Measurements from ENCODE around the gene AKAP13.

DNA sequence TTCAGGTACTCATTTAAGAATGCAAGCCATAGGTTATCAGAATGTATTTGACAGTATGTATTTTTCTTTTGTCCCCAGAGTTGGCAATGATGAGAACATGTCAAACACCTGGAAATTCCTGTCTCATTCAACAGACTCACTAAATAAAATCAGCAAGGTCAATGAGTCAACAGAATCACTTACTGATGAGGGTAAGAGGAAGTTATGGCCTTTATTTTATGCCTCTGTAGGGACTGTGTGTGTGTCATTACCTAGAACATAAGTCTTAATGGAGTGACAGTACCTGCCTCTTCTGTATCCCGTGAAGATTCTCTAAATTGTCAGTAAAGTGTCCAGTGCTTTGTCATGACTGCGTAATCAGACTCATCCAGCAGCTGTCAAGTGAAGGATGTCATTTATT lies 336.8 kb downstream of the AKAP13 start:
- TF ChIP-seq, protein P1, sequence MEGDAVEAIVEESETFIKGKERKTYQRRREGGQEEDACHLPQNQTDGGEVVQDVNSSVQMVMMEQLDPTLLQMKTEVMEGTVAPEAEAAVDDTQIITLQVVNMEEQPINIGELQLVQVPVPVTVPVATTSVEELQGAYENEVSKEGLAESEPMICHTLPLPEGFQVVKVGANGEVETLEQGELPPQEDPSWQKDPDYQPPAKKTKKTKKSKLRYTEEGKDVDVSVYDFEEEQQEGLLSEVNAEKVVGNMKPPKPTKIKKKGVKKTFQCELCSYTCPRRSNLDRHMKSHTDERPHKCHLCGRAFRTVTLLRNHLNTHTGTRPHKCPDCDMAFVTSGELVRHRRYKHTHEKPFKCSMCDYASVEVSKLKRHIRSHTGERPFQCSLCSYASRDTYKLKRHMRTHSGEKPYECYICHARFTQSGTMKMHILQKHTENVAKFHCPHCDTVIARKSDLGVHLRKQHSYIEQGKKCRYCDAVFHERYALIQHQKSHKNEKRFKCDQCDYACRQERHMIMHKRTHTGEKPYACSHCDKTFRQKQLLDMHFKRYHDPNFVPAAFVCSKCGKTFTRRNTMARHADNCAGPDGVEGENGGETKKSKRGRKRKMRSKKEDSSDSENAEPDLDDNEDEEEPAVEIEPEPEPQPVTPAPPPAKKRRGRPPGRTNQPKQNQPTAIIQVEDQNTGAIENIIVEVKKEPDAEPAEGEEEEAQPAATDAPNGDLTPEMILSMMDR (IDR thresholded peaks at IDR 0.05), result no peak
- TF ChIP-seq EP300 (IDR thresholded peaks at IDR 0.05), result no peak

Measured in ovary (tissue), 3 donors.